CD4-positive, alpha-beta memory T cell (primary cell): Measurements from ENCODE around the gene CELA3B. TPM values are rescaled to one million over a fixed set of nuclear protein-coding genes. Genes with fewer than 3 reads are reported as not detected.
"Not testable (repeated sequence)": the region's sequence is repeated elsewhere in the genome, so short reads cannot be mapped to it uniquely, and the experiment has no call there.

Experiments
- CTCF ChIA-PET: fragments of 350-600 bp; sonication (Branson Sonifier 250); formaldehyde crosslinking; loops from one replicate; lab custom pipeline; 2021; ENCODE audit warnings: inconsistent platforms; ENCODE audit not compliant: partially characterized antibody; lab: Charles Lee
- POLR2A ChIA-PET: fragments of 350-600 bp; sonication (Branson Sonifier 250); formaldehyde crosslinking; loops from one replicate; lab custom pipeline; 2021; ENCODE audit not compliant: partially characterized antibody; lab: Charles Lee
- DNase-seq, 5 donors: peaks; one replicate each; pipeline versions ENCODE4 v3.0.0 to v3.0.0-alpha.2; 2020 to 2022; ENCODE audit warnings: mixed read lengths in 1 of 5
- H3K27ac ChIP-seq: one replicate; pipeline ENCODE4 v1.7.0; 2013; ENCODE audit warnings: low read depth, low read length
- H3K27me3 ChIP-seq: 2 replicates; pipeline ENCODE4 v1.7.0; 2013; ENCODE audit warnings: mild to moderate bottlenecking, low read length, moderate library complexity; ENCODE audit not compliant: insufficient read depth
- H3K36me3 ChIP-seq: 2 replicates; pipeline ENCODE4 v1.7.0; 2013; ENCODE audit warnings: mild to moderate bottlenecking, low read length, moderate library complexity; ENCODE audit not compliant: insufficient read depth
- H3K4me1 ChIP-seq: 2 replicates; pipeline ENCODE4 v1.7.0; 2013; ENCODE audit warnings: mild to moderate bottlenecking, low read length, moderate library complexity; ENCODE audit not compliant: insufficient read depth
- H3K4me3 ChIP-seq, 2 donors: one replicate each; pipeline ENCODE4 v1.7.0; 2013; ENCODE audit warnings: low read length in 2 of 2, mild to moderate bottlenecking in 1 of 2
- H3K9me3 ChIP-seq, 2 donors: one replicate each; pipeline ENCODE4 v1.7.0; 2013; ENCODE audit warnings: low read length in 2 of 2, control low read depth in 1 of 2; ENCODE audit not compliant: control insufficient read depth in 1 of 2
- H3K27ac Mint-ChIP-seq, 7 donors: one replicate each; pipeline ENCODE4 v1.8.0; 2020 to 2021; ENCODE audit warnings: mixed read lengths in 7 of 7, mild to moderate bottlenecking in 6 of 7, inconsistent platforms in 3 of 7, moderate library complexity in 3 of 7
- H3K27me3 Mint-ChIP-seq, 2 donors: one replicate each; pipeline ENCODE4 v1.8.0; 2020 to 2021; ENCODE audit warnings: mixed read lengths in 2 of 2
- H3K36me3 Mint-ChIP-seq, 2 donors: one replicate each; pipeline ENCODE4 v1.8.0; 2020 to 2021; ENCODE audit warnings: mixed read lengths in 2 of 2, inconsistent platforms in 1 of 2, mild to moderate bottlenecking in 1 of 2
- H3K4me1 Mint-ChIP-seq, 4 donors: one replicate each; pipeline ENCODE4 v1.8.0; 2020 to 2021; ENCODE audit warnings: mixed read lengths in 4 of 4, mild to moderate bottlenecking in 1 of 4
- H3K4me3 Mint-ChIP-seq, 8 donors: one replicate each; pipeline ENCODE4 v1.8.0; 2020 to 2021; ENCODE audit warnings: mixed read lengths in 8 of 8, mild to moderate bottlenecking in 7 of 8, moderate library complexity in 6 of 8, inconsistent platforms in 3 of 8
- H3K9me3 Mint-ChIP-seq, 8 donors: one replicate each; pipeline ENCODE4 v1.8.0; 2020 to 2021; ENCODE audit warnings: mixed read lengths in 8 of 8, mild to moderate bottlenecking in 5 of 8, inconsistent platforms in 3 of 8, moderate library complexity in 1 of 8
- intact Hi-C: fragments of 100-400 bp; cut with micrococcal nuclease; formaldehyde crosslinking; loops from one replicate; pipeline ENCODE4 v1.15.1; 2023
- polyA plus RNA-seq, 2 donors: library from polyadenylated mRNA; unstranded; fragments of 300-500 nt; fragmentation: Illumina TruSeq; gene quantifications; one replicate each; pipeline ENCODE4 v1.2.3, GENCODE V29; 2021
- total RNA-seq, 2 experiments: library from RNA; stranded (reverse); gene quantifications; one replicate each; pipeline ENCODE4 v1.2.3, GENCODE V29; 2021

The CELA3B gene
- total and polyA plus RNA-seq, 4 experiments from 2014 or later = not detected

DNA sequence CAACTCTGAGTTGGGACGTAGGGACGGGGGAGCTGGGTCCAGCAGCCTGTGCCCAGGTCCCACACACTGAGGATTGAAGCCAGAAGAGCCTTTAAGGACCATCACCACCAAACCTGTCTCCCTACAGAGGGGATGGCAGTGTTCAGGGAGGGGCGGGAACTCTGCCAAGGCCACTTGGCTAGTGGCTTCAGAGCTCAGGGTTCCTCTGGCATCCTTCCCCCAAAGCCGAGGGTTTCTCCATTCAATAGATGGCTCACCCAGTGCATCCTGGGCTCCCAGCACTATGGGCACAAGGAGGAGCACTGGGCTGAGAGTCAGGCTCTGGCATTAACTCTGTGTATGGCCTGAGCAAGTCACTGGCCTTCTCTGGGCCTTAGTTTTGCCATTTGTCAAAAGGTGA is 4.4 kb downstream of the CELA3B start:
- CTCF ChIA-PET, H3K36me3 Mint-ChIP-seq, H3K9me3 ChIP-seq, intact Hi-C loops, DNase-seq, POLR2A ChIA-PET, H3K4me3 Mint-ChIP-seq, H3K4me1 ChIP-seq, H3K27me3 Mint-ChIP-seq, H3K4me1 Mint-ChIP-seq, H3K4me3 ChIP-seq, H3K9me3 Mint-ChIP-seq, H3K27ac ChIP-seq, H3K27ac Mint-ChIP-seq, H3K27me3 ChIP-seq, H3K36me3 ChIP-seq: not testable (repeated sequence)

GRCh38 chr1:21982122-21982521 is 5.3 kb downstream of the CELA3B start:
- H3K9me3 ChIP-seq, H3K36me3 Mint-ChIP-seq, H3K36me3 ChIP-seq, H3K4me1 Mint-ChIP-seq, H3K4me3 ChIP-seq, H3K9me3 Mint-ChIP-seq, H3K4me1 ChIP-seq, CTCF ChIA-PET, H3K27me3 Mint-ChIP-seq, POLR2A ChIA-PET, H3K27ac ChIP-seq, DNase-seq, H3K27ac Mint-ChIP-seq, intact Hi-C loops, H3K4me3 Mint-ChIP-seq, H3K27me3 ChIP-seq: not testable (repeated sequence)

DNA sequence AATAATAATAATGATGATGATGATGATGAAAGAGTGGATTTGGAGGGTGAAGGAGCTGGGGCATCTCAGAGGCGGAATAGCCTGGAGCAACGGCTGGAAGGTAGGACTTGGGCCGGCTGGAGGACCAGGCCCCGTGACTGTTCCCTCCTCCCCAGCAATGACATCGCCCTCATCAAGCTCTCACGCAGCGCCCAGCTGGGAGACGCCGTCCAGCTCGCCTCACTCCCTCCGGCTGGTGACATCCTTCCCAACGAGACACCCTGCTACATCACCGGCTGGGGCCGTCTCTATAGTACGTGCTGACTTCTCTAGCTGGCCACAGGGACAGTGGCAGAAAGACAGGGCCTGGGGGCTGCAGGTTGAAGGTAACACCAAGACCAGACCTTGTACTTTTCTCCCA is 6.7 kb downstream of the CELA3B start:
- H3K4me3 ChIP-seq, H3K27ac ChIP-seq, H3K9me3 Mint-ChIP-seq, H3K9me3 ChIP-seq, H3K36me3 ChIP-seq, H3K4me3 Mint-ChIP-seq, POLR2A ChIA-PET, CTCF ChIA-PET, H3K27me3 ChIP-seq, DNase-seq, H3K27me3 Mint-ChIP-seq, H3K4me1 ChIP-seq, intact Hi-C loops, H3K36me3 Mint-ChIP-seq, H3K4me1 Mint-ChIP-seq: not testable (repeated sequence)
- peak overlapping the region in 1 of 7 donors; percentile 72 for H3K27ac Mint-ChIP-seq

- DNase-seq, intact Hi-C loops, H3K27me3 ChIP-seq, H3K27ac ChIP-seq, H3K27ac Mint-ChIP-seq, CTCF ChIA-PET, H3K4me1 Mint-ChIP-seq, H3K4me3 Mint-ChIP-seq, POLR2A ChIA-PET, H3K36me3 ChIP-seq, H3K27me3 Mint-ChIP-seq, H3K4me1 ChIP-seq, H3K4me3 ChIP-seq, H3K9me3 ChIP-seq, H3K36me3 Mint-ChIP-seq, H3K9me3 Mint-ChIP-seq: not testable (repeated sequence)
Measured at GRCh38 chr1:21985893-21986292, 9.1 kb downstream of the CELA3B start.

DNA sequence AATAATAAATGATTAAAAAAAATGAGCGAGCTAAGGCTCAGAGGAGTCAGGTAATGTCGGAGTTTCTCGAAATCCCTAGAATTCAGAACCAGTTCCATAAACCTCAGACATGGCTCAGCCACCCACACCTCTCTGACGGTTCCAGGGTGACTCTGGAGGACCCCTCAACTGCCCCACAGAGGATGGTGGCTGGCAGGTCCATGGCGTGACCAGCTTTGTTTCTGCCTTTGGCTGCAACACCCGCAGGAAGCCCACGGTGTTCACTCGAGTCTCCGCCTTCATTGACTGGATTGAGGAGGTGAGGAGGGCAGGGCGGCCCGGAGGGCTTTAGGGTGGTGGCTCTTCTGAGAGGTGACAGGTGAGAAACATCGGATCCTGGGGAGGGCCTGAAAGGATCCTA is 9.6 kb downstream of the CELA3B start:
- H3K27ac Mint-ChIP-seq, H3K27me3 ChIP-seq, H3K9me3 Mint-ChIP-seq, H3K36me3 ChIP-seq, POLR2A ChIA-PET, H3K4me1 Mint-ChIP-seq, DNase-seq, H3K27me3 Mint-ChIP-seq, CTCF ChIA-PET, intact Hi-C loops, H3K36me3 Mint-ChIP-seq, H3K4me1 ChIP-seq, H3K9me3 ChIP-seq, H3K4me3 ChIP-seq, H3K4me3 Mint-ChIP-seq, H3K27ac ChIP-seq: not testable (repeated sequence)

DNA sequence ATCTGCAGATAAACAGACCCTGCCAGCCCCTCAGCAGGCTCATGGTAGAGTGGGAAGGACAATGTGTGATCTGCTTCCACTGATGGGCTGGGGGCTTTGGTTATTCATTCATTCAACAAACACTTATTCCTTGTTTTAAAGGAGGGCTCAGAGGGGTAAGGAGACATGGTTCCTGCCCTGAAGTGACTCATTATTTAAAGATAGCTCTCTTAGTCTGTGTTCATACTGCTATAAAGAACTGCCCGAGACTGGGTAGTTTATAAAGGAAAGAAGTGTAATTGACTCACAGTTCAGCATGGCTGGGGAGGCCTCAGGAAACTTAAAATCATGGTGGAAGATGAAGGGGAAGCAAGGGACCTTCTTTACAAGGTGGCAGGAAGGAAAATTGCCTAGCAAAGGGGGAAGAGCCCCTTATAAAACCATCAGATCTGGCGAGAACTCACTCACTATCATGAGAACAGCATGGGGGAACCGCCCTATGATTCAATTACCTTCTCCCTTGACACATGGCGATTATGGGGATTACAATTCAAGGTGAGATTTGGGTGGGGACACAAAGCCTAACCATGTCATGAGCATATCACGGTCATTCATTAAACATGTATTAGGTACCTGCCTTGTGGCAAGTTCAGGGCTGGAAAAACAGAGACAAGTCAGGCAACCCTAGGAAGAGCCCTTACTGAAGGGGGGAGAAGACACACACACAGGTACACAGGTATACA is 13.0 kb downstream of the CELA3B start:
- H3K9me3 Mint-ChIP-seq, H3K27ac ChIP-seq, H3K4me3 Mint-ChIP-seq, CTCF ChIA-PET, H3K9me3 ChIP-seq, intact Hi-C loops, H3K4me1 Mint-ChIP-seq, H3K36me3 Mint-ChIP-seq, H3K27me3 Mint-ChIP-seq, H3K27ac Mint-ChIP-seq, H3K27me3 ChIP-seq, H3K36me3 ChIP-seq, DNase-seq, H3K4me1 ChIP-seq, POLR2A ChIA-PET, H3K4me3 ChIP-seq: not testable (repeated sequence)

DNA sequence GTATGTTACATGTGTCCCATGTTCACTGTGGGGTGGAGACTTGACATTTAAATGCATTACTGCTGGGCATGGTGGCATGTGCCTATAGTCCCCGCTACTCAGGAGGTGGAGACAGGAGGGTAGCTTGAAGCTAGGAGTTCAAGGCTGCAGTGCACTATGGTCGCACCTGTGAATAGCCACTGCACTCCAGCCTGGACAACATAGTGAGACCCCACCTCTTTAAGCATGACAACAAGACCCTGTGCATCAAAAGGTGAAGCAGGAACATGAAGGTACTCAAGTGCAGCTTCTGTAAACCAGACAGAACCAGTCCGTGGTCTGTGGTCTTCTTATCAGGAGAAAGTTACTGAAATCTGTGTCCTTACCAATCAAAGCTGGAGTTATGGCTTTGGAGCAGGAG is 15.4 kb downstream of the CELA3B start:
- H3K27me3 ChIP-seq, H3K9me3 ChIP-seq, DNase-seq, H3K27ac Mint-ChIP-seq, intact Hi-C loops, H3K4me3 Mint-ChIP-seq, H3K9me3 Mint-ChIP-seq, H3K27ac ChIP-seq, H3K36me3 Mint-ChIP-seq, H3K4me1 ChIP-seq, H3K4me1 Mint-ChIP-seq, H3K4me3 ChIP-seq, CTCF ChIA-PET, H3K27me3 Mint-ChIP-seq, H3K36me3 ChIP-seq: not testable (repeated sequence)
- POLR2A ChIA-PET = interaction anchor here (0.9 kb wide), 1 partner anchor 27 kb away, joined by 3 read pairs; no protein-coding TSS in a partner anchor

GRCh38 chr1:21994716-21995115 is 17.9 kb downstream of the CELA3B start:
- H3K9me3 ChIP-seq, intact Hi-C loops, H3K4me3 Mint-ChIP-seq, H3K27ac ChIP-seq, H3K36me3 ChIP-seq, POLR2A ChIA-PET, DNase-seq, H3K4me1 ChIP-seq, H3K27me3 Mint-ChIP-seq, H3K4me3 ChIP-seq, H3K4me1 Mint-ChIP-seq, H3K9me3 Mint-ChIP-seq, H3K27me3 ChIP-seq, H3K27ac Mint-ChIP-seq, CTCF ChIA-PET, H3K36me3 Mint-ChIP-seq: not testable (repeated sequence)
